NCI-H446 (cell line): Measurements from ENCODE around the gene ACAP3.

Source experiments
- DNase-seq, 2 experiments: peaks; one replicate each; lab custom pipeline; 2025; lab: John Stamatoyannopoulos, UW

Gene ACAP3

GRCh38 chr1:1244192-1244811, 63.4 kb downstream of the ACAP3 start:
- DNase-seq = no peak

GRCh38 chr1:1243807-1244191, 63.9 kb downstream of the ACAP3 start:
- DNase-seq = no peak

GRCh38 chr1:1243266-1243660, 64.5 kb downstream of the ACAP3 start:
- DNase-seq = no peak

- no peak for DNase-seq
Observed at GRCh38 chr1:1242461-1243265, 65.1 kb downstream of the ACAP3 start.
